HUES64 (cell line): ENCODE results near the gene CAPN8.

Source experiments
- H3K27ac ChIP-seq: 2 replicates; pipeline ENCODE4 v1.7.0; 2013; ENCODE audit warnings: low read depth, low read length, inconsistent platforms
- H3K27me3 ChIP-seq: 2 replicates; pipeline ENCODE4 v1.6.1; 2013; ENCODE audit warnings: mild to moderate bottlenecking, low read length; ENCODE audit not compliant: insufficient read depth
- H3K36me3 ChIP-seq: 2 replicates; pipeline ENCODE4 v1.6.1; 2013; ENCODE audit warnings: mild to moderate bottlenecking, low read length; ENCODE audit not compliant: insufficient read depth
- H3K4me1 ChIP-seq: 2 replicates; pipeline ENCODE4 v1.6.1; 2013; ENCODE audit warnings: mild to moderate bottlenecking, low read length, moderate library complexity; ENCODE audit not compliant: insufficient read depth
- H3K4me3 ChIP-seq: 2 replicates; pipeline ENCODE4 v1.5.1; 2013; ENCODE audit warnings: mild to moderate bottlenecking, low read length, moderate library complexity
- H3K9ac ChIP-seq: 2 replicates; pipeline ENCODE4 v1.6.1; 2013; ENCODE audit warnings: mild to moderate bottlenecking, low read depth, low read length
- H3K9me3 ChIP-seq: 2 replicates; pipeline ENCODE4 v1.6.1; 2013; ENCODE audit warnings: low read depth, low read length; ENCODE audit not compliant: insufficient read depth
- WGBS: fragments of 150-250, 120-280 bp; methylation state at CpG from one replicate; pipeline ENCODE4 v1.1.7; 2013; ENCODE audit warnings: missing lambda C conversion rate; 5-methylcytosine and 5-hydroxymethylcytosine counted together

CAPN8 gene

DNA sequence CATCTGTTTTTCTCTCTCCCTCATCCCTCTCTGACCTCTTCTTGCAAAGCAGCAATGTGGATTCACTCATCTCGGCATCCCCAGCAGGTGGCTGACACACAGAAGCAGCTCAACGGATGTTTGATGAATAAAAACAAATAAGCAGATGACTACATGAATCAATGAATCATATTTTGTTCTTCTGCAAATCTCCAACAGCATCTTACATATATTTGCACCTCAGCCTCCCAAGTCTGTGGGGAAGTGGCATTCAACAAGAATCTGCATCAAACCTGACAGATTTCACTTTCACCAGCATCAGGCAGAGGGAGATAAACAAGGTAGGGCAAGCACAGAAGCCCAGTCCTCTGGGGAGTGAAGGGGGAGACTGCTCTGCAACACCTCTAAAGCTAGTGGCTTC lies 34.0 kb downstream of the CAPN8 start:
- Histone ChIP-seq H3K27ac (no peak overlapping the region), H3K4me1 (no peaks in the 10 kb centered on the region; the same call in 1 of the 2 replicates), H3K27me3 (no peaks in the 10 kb centered on the region), H3K36me3 (no peaks in the 10 kb centered on the region), H3K9ac (no peak overlapping the region), H3K9me3 (no peaks in the 10 kb centered on the region), H3K4me3 (no peak overlapping the region)
- 25% methylated on average over 2 of the region's 2 CpGs for WGBS

DNA sequence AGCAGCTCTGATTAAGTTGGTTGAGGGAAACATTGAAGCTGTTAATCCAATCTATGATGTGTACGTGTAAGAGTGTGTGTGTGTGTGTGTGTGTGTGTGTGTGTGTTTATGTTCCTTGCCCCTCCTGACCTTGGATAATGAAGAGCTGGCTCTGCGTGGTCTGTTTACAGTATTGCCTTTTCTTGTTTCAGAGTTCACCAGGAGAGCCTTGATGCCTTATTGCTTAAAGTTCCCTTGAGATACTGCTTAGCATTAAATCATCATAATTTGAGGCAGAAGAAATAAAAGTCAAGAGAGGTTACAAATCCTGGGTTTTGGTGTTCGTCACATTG lies 36.4 kb downstream of the CAPN8 start:
- WGBS: 85% methylated on average over 3 of the region's 3 CpGs
- no peaks in the 10 kb centered on the region for H3K9me3 ChIP-seq

GRCh38 chr1:223628233-223629125 lies 37.0 kb downstream of the CAPN8 start:
- Histone ChIP-seq H3K9ac (no peak overlapping the region), H3K27me3 (no peaks in the 10 kb centered on the region), H3K9me3 (no peaks in the 10 kb centered on the region), H3K36me3 (no peaks in the 10 kb centered on the region), H3K4me3 (no peak overlapping the region), H3K27ac (no peak overlapping the region), H3K4me1 (no peaks in the 10 kb centered on the region; the same call in 1 of the 2 replicates)
- 81% methylated on average over 13 of the region's 13 CpGs for WGBS

More for the DNA sequence above, 36.4 kb downstream of the CAPN8 start:
- H3K27me3 ChIP-seq: no peaks in the 10 kb centered on the region
- no peaks in the 10 kb centered on the region; the same call in 1 of the 2 replicates for H3K4me1 ChIP-seq
- H3K9ac ChIP-seq: no peak overlapping the region
- no peak overlapping the region for H3K27ac ChIP-seq
- H3K36me3 ChIP-seq: no peaks in the 10 kb centered on the region
- H3K4me3 ChIP-seq: no peak overlapping the region

GRCh38 chr1:223622132-223622842 lies 43.2 kb downstream of the CAPN8 start:
- H3K9ac ChIP-seq: no peak overlapping the region
- H3K4me3 ChIP-seq: no peak overlapping the region
- H3K9me3 ChIP-seq: no peaks in the 10 kb centered on the region
- H3K27me3 ChIP-seq: no peaks in the 10 kb centered on the region
- no peaks in the 10 kb centered on the region; the same call in 1 of the 2 replicates for H3K4me1 ChIP-seq
- WGBS: 80% methylated on average over 17 of the region's 17 CpGs
- no peaks in the 10 kb centered on the region for H3K36me3 ChIP-seq
- H3K27ac ChIP-seq: no peak overlapping the region

DNA sequence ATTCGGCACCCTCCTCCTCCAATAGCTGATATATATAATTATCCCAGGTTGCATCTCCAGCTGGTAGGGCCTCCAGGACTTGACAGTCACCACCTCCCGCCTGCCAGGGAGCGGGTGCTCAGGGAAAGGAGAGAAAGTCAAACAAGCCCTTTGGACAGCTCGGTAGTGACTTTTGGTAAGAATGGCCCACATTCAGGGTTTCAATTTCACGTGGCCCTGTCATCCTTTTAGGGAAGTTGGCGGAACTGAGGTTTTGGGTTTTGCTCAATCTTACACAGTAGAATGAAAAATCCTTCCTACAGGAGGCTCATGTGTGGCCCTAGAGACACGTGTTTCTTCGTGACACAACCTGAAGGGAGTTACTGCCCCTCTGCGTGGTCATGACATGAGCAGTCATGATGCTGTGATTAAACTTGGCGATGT lies 44.2 kb downstream of the CAPN8 start:
- Histone ChIP-seq H3K4me3 (no peak overlapping the region), H3K36me3 (no peaks in the 10 kb centered on the region), H3K27me3 (no peaks in the 10 kb centered on the region), H3K9me3 (no peaks in the 10 kb centered on the region), H3K9ac (no peak overlapping the region), H3K27ac (no peak overlapping the region), H3K4me1 (no peaks in the 10 kb centered on the region; the same call in 1 of the 2 replicates)
- 94% methylated on average over 9 of the region's 10 CpGs for WGBS

DNA sequence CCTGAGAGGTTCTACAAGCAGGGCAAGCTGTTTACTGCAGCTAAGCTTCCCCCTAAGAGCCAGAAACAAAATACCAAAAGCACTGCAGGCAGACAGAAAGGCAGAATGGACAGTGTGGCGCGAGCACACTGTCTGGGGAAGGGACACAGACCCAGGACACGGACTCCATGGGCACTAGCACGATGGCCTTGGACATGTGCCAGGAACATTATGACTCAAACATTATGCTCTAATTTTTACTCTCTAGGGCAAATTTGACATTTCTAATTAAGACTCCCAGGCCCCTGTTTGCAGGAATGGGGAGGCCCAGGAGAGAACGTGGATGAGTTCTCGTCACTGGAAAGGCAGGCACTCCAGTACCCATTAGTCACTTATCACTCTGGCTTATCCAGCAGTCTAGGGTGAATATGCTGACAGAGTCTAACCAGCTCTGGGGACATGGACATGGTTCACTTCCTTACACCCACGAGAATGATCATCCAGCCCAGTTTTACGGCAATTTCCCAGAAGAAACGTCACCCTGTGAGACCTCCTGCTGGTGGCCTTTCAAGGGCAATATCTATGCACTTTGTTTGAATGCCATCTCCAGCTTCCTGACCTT lies 45.1 kb downstream of the CAPN8 start:
- H3K4me3 ChIP-seq: no peak overlapping the region
- H3K27ac ChIP-seq: no peak overlapping the region
- no peak overlapping the region for H3K9ac ChIP-seq
- no peaks in the 10 kb centered on the region for H3K36me3 ChIP-seq
- 88% methylated on average over 9 of the region's 9 CpGs for WGBS
- no peaks in the 10 kb centered on the region for H3K9me3 ChIP-seq
- H3K4me1 ChIP-seq: no peaks in the 10 kb centered on the region; the same call in 1 of the 2 replicates
- H3K27me3 ChIP-seq: no peaks in the 10 kb centered on the region

DNA sequence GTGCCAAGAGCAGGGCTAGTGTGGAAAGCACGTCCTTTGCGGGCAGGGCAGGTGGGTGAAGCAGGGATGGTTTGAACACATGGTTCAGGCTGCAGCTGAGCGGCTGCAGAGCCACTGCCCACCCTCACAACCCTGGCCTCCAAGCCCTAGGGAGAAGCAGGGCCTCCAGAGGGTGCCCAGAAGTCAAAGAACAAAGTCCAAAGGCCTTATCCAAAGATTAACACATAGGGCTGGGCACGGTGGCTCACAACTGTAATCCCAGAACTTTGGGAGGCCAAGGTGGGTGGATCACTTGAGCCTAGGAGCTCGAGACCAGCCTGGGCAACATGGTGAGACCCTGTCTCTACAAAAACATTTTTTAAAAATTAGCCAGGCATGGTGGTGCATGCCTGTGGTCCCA lies 46.8 kb downstream of the CAPN8 start:
- Histone ChIP-seq H3K9me3 (no peaks in the 10 kb centered on the region), H3K36me3 (no peaks in the 10 kb centered on the region), H3K4me1 (no peaks in the 10 kb centered on the region; the same call in 1 of the 2 replicates), H3K27me3 (no peaks in the 10 kb centered on the region), H3K27ac (no peak overlapping the region), H3K4me3 (no peak overlapping the region), H3K9ac (no peak overlapping the region)
- 92% methylated on average over 5 of the region's 5 CpGs for WGBS

DNA sequence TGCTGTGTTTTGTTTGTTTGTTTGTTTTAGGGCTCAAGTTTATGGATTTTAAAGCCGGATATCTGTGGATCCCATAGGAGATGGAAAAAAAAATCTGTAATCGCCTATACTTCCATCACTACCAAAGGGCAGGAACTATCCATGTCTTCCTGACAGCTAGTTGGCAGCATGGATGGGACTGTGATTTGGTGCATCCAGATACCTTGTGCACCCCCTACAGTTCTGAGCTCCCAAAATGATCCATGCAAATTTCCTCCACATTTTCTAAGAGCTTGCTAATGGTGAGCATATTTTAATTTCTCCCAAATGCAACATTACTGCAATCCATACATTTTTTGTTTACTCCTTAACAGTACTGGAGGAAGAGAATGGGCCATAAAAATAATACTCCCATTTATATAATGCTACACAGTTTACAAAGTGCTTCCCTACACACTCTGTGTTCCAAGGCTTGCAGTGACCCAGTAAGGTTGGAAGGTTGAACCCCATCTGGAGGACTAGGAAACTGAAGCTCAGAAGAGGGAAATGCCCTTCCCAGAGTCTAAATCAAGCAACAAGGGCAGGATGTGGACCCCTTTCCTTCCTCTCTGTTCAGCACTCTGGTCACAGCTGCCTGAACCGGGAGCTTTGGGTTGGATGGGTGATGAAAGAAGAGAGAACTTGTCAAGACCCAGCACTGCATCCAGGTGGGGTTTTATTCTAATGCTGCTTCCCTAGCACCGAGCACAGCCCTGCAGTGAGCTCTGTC lies 48.0 kb downstream of the CAPN8 start:
- no peak overlapping the region for H3K9ac ChIP-seq
- H3K9me3 ChIP-seq: peaks cover 2% of the 10 kb centered on the region; the same call in 1 of the 2 replicates
- H3K4me3 ChIP-seq: no peak overlapping the region
- WGBS: 74% methylated on average over 2 of the region's 4 CpGs
- H3K36me3 ChIP-seq: no peaks in the 10 kb centered on the region
- H3K27me3 ChIP-seq: no peaks in the 10 kb centered on the region
- no peaks in the 10 kb centered on the region; the same call in 1 of the 2 replicates for H3K4me1 ChIP-seq
- H3K27ac ChIP-seq: no peak overlapping the region

DNA sequence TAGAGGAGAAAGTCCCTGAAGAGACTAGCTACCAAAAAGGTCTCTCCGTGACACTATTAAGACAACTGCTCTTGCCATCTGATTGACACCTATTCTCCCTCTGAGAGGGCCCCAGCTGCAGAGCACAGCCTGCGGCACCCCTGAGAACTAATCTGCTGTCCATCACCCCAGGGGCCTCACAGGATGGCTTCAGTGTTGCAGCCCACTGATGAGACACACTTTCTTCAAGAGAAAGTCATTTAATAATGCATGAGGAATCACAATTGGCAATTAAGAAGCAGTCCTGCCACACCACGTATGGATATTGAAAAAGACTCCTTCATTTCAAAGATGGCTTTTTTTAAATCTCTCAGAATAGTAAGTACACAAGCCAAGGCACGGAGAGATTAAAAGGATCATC lies 48.9 kb downstream of the CAPN8 start:
- no peaks in the 10 kb centered on the region for H3K36me3 ChIP-seq
- no peaks in the 10 kb centered on the region for H3K27me3 ChIP-seq
- no peak overlapping the region for H3K27ac ChIP-seq
- no peaks in the 10 kb centered on the region for H3K4me1 ChIP-seq
- H3K9ac ChIP-seq: no peak overlapping the region
- H3K4me3 ChIP-seq: no peak overlapping the region
- 90% methylated on average over 4 of the region's 4 CpGs for WGBS
- H3K9me3 ChIP-seq: peaks cover 7% of the 10 kb centered on the region

- Histone ChIP-seq H3K27ac (no peak overlapping the region), H3K4me1 (no peaks in the 10 kb centered on the region), H3K27me3 (no peaks in the 10 kb centered on the region), H3K36me3 (no peaks in the 10 kb centered on the region), H3K9me3 (peaks cover 14% of the 10 kb centered on the region), H3K4me3 (no peak overlapping the region), H3K9ac (no peak overlapping the region)
- 0% methylated on average over 1 of the region's 1 CpG for WGBS
These were observed 53.6 kb downstream of the CAPN8 start for GRCh38 chr1:223611936-223612335.
